Astrocyte (in vitro differentiated cells and primary cell): ENCODE results near the gene MYADML2.

Experiments
- CTCF ChIP-seq: IDR thresholded peaks from 2 replicates; pipeline ENCODE4 v1.5.1; 2011; ENCODE audit warnings: low read depth, mild to moderate bottlenecking, inconsistent platforms, low read length, moderate library complexity; ENCODE audit not compliant: insufficient read depth
- EZH2 ChIP-seq: IDR thresholded peaks from 2 replicates; pipeline ENCODE4 v1.6.1; 2012; ENCODE audit warnings: mild to moderate bottlenecking, low read length, inconsistent platforms; ENCODE audit not compliant: insufficient read depth

- TF ChIP-seq CTCF: no peak
- TF ChIP-seq EZH2: no peak
Observed at GRCh38 chr17:81980707-81981343, 33.8 kb upstream of the MYADML2 start.
